ENCODE measurements around the gene TFB1M. TPM values are rescaled to one million over a fixed set of nuclear protein-coding genes. Genes with fewer than 3 reads are reported as not detected.

Gene TFB1M
- total and polyA plus RNA-seq, 2 donors (not counting 3 experiments of a cell fraction or from before 2014, with no cell fraction given): 12.9 to 35.5 TPM

- Histone ChIP-seq H3K4me2 (ENCODE audit: insufficient read depth, low read length) (peak overlapping the region; percentile 91), H3K4me1 (ENCODE audit: control insufficient read depth, extremely low read depth, insufficient read depth, low read length) (peaks cover 33% of the 10 kb centered on the region), H3K4me3 (replicated peaks in 1 of 3; ENCODE audit: insufficient read depth in 1 of 3, low read depth in 1 of 3, low read length in 3 of 3) (peak overlapping the region; percentile 44 to 100 (median 97)), H3K27me3 (ENCODE audit: control insufficient read depth in 2 of 2, insufficient read depth in 2 of 2, low read length in 2 of 2) (no peaks in the 10 kb centered on the region), H3K9me3 (replicated peaks; ENCODE audit: control insufficient read depth, insufficient read depth, low read length) (no peaks in the 10 kb centered on the region), H3K9ac (replicated peaks; ENCODE audit: extremely low read depth, insufficient read depth, low read length) (peak overlapping the region; percentile 99), H3K9me1 (replicated peaks; ENCODE audit: control insufficient read depth, extremely low read depth, insufficient read depth, low read length) (no peaks in the 10 kb centered on the region), H3K36me3 (ENCODE audit: control insufficient read depth in 2 of 2, extremely low read depth in 1 of 2, insufficient read depth in 2 of 2, low read length in 2 of 2) (no peaks in the 10 kb centered on the region), H3K27ac (ENCODE audit: insufficient read depth, low read depth, low read length) (peak overlapping the region; percentile 90), H3K79me2 (ENCODE audit: control insufficient read depth, insufficient read depth, low read length) (peaks cover 23% of the 10 kb centered on the region), H2AFZ (ENCODE audit: low read depth, low read length) (peak overlapping the region; percentile 55), H4K20me1 (replicated peaks; ENCODE audit: control insufficient read depth, extremely low read depth, insufficient read depth, low read length) (no peaks in the 10 kb centered on the region)
- dilution Hi-C loops (cut with MboI; ENCODE audit: extremely low pct_ligation_motif_present, low sequenced_read_pairs) (no loop called here), intact Hi-C loops (cut with micrococcal nuclease) (loop anchor here (2.0 to 10.0 kb wide), 3 partner anchors 447 to 1617 kb away; no protein-coding TSS in a partner anchor)
- ChIA-PET POLR2A (interaction anchor here (0.7 to 1.3 kb wide), 2 partner anchors 15 to 157 kb away, joined by 4 to 5 read pairs; no protein-coding TSS in a partner anchor), CTCF (interaction anchor here (1.0 to 3.9 kb wide), 7 partner anchors 10 to 640 kb away, joined by 3 to 36 read pairs (median 10); no protein-coding TSS in a partner anchor)
- TF ChIP-seq EZH2 (IDR thresholded peaks at IDR 0.05; ENCODE audit: borderline replicate concordance, low read depth, low read length, severe bottlenecking) (no peak), POLR2A (IDR thresholded peaks at IDR 0.05; ENCODE audit: low read depth, low read length) (no peak), GATA2 (IDR thresholded peaks at IDR 0.05; ENCODE audit: insufficient read depth, insufficient read length, low read depth, low read length) (no peak), FOS (IDR thresholded peaks at IDR 0.05; ENCODE audit: borderline replicate concordance, insufficient read depth, low read length) (no peak), POLR2AphosphoS5 (IDR thresholded peaks at IDR 0.05; ENCODE audit: insufficient read depth, low read depth, low read length) (no peak), MYC (IDR thresholded peaks at IDR 0.05; ENCODE audit: low read depth, low read length) (no peak), CTCF (IDR thresholded peaks at IDR 0.05; ENCODE audit: extremely low read depth in 1 of 2, insufficient read depth in 1 of 2, low read depth in 1 of 2, low read length in 2 of 2) (no peak), JUN (IDR thresholded peaks at IDR 0.05; ENCODE audit: borderline replicate concordance, insufficient read depth, insufficient read length, low read depth) (no peak)
- TF ChIP-seq, protein P1, sequence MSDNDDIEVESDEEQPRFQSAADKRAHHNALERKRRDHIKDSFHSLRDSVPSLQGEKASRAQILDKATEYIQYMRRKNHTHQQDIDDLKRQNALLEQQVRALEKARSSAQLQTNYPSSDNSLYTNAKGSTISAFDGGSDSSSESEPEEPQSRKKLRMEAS (IDR thresholded peaks at IDR 0.05; ENCODE audit: insufficient read depth, insufficient read length): no peak
- FAIRE-seq (no peak), DNase-seq (ENCODE audit: low read depth, low spot score) (peak; percentile 41)
- BruUV-seq (replicated peaks): no TSS peak
Observed at GRCh38 chr6:155315516-155315871, 1.2 kb upstream of the TFB1M start.

Measured in endothelial cell of umbilical vein (primary cell).